BLaER1 treated with 17β-estradiol and CSF1 and Interleukin-3, amounts not matched to agents 10 nM and 100 nM (cell line): ENCODE measurements around the gene ACTN1.

Experiments
- H3K27ac ChIP-seq, 11 experiments: shearing (Covaris generic); formaldehyde crosslinking; 2 replicates each; pipeline ENCODE4 v1.8.1; 2022
- H3K27me3 ChIP-seq, 11 experiments: shearing (Covaris generic); formaldehyde crosslinking; 2 replicates each; pipeline ENCODE4 v1.8.1; 2022
- H3K36me3 ChIP-seq, 11 experiments: shearing (Covaris generic); formaldehyde crosslinking; 2 replicates each; pipeline ENCODE4 v1.8.1; 2022
- H3K4me1 ChIP-seq, 10 experiments: shearing (Covaris generic); formaldehyde crosslinking; 2 replicates each; pipeline ENCODE4 v1.8.1; 2022
- H3K4me2 ChIP-seq, 11 experiments: shearing (Covaris generic); formaldehyde crosslinking; 2 replicates each; pipeline ENCODE4 v1.8.1; 2022
- H3K4me3 ChIP-seq, 10 experiments: shearing (Covaris generic); formaldehyde crosslinking; 2 replicates each; pipeline ENCODE4 v1.8.1; 2022
- H3K9ac ChIP-seq, 11 experiments: shearing (Covaris generic); formaldehyde crosslinking; 2 replicates each; pipeline ENCODE4 v1.8.1; 2022
- H3K9me3 ChIP-seq, 11 experiments: shearing (Covaris generic); formaldehyde crosslinking; replicated peaks in 1 of 11; 2 replicates each; pipeline ENCODE4 v1.8.1; 2022
- H4K20me1 ChIP-seq, 11 experiments: shearing (Covaris generic); formaldehyde crosslinking; 2 replicates each; pipeline ENCODE4 v1.8.1; 2022
- Cebpa-rat ChIP-seq, 11 experiments: shearing (Covaris generic); IDR thresholded peaks; 2 replicates each; pipeline ENCODE4 v1.8.1; 2022

ACTN1 gene

GRCh38 chr14:68955164-68955850 lies 23.8 kb downstream of the ACTN1 start:
- peaks cover 24 to 94% (median 68%) of the 10 kb centered on the region in 11 experiments; a peak in 21 of 22 replicates for H4K20me1 ChIP-seq
- H3K27ac ChIP-seq, result peak overlapping the region in 2 of 11 experiments; percentile 1 to 15; a peak in 1 of 22 replicates
- H3K4me2 ChIP-seq, result peak overlapping the region in 10 of 11 experiments; percentile 5 to 89 (median 56); a peak in 10 of 22 replicates
- H3K4me3 ChIP-seq, result no peak overlapping the region
- no peak overlapping the region; a peak in 1 of 22 replicates for H3K9ac ChIP-seq
- peaks cover 80 to 100% (median 89%) of the 10 kb centered on the region in 10 experiments for H3K4me1 ChIP-seq
- peaks cover 0 to 36% (median 19%) of the 10 kb centered on the region in 11 experiments; a peak in 17 of 22 replicates for H3K36me3 ChIP-seq
- TF ChIP-seq Cebpa-rat (IDR thresholded peaks at IDR 0.05), result no peak
- no peaks in the 10 kb centered on the region for H3K9me3 ChIP-seq
- H3K27me3 ChIP-seq, result no peaks in the 10 kb centered on the region

GRCh38 chr14:68953196-68953555 lies 25.9 kb downstream of the ACTN1 start:
- Histone ChIP-seq H3K4me3 (peak overlapping the region in 2 of 10 experiments; percentile 13 to 22; a peak in 3 of 20 replicates), H4K20me1 (peaks cover 14 to 89% (median 46%) of the 10 kb centered on the region in 11 experiments; a peak in 21 of 22 replicates), H3K4me1 (peaks cover 88 to 100% (median 95%) of the 10 kb centered on the region in 10 experiments), H3K9me3 (no peaks in the 10 kb centered on the region), H3K36me3 (peaks cover 0 to 36% (median 18%) of the 10 kb centered on the region in 11 experiments; a peak in 17 of 22 replicates), H3K27me3 (no peaks in the 10 kb centered on the region), H3K4me2 (peak overlapping the region; percentile 85 to 98 (median 95)), H3K9ac (peak overlapping the region in 9 of 11 experiments; percentile 4 to 60 (median 43); a peak in 13 of 22 replicates), H3K27ac (peak overlapping the region in 10 of 11 experiments; percentile 28 to 90 (median 74); a peak in 18 of 22 replicates)
- TF ChIP-seq Cebpa-rat (IDR thresholded peaks at IDR 0.05), result no peak

GRCh38 chr14:68952531-68953195 lies 26.4 kb downstream of the ACTN1 start:
- no peaks in the 10 kb centered on the region for H3K27me3 ChIP-seq
- H3K36me3 ChIP-seq, result peaks cover 0 to 34% (median 13%) of the 10 kb centered on the region in 11 experiments; a peak in 17 of 22 replicates
- TF ChIP-seq Cebpa-rat (IDR thresholded peaks at IDR 0.05), result no peak
- H3K27ac ChIP-seq, result peak overlapping the region in 10 of 11 experiments; percentile 28 to 90 (median 74); a peak in 20 of 22 replicates
- H3K9me3 ChIP-seq, result no peaks in the 10 kb centered on the region
- peak overlapping the region in 3 of 10 experiments; percentile 13 to 22 (median 14); a peak in 3 of 20 replicates for H3K4me3 ChIP-seq
- H4K20me1 ChIP-seq, result peaks cover 11 to 89% (median 41%) of the 10 kb centered on the region in 11 experiments; a peak in 21 of 22 replicates
- H3K9ac ChIP-seq, result peak overlapping the region; percentile 4 to 60 (median 38); a peak in 18 of 22 replicates
- H3K4me2 ChIP-seq, result peak overlapping the region; percentile 85 to 98 (median 95)
- peaks cover 88 to 100% (median 95%) of the 10 kb centered on the region in 10 experiments for H3K4me1 ChIP-seq

- Histone ChIP-seq H3K9me3 (no peaks in the 10 kb centered on the region), H4K20me1 (peaks cover 6 to 89% (median 34%) of the 10 kb centered on the region in 11 experiments; a peak in 18 of 22 replicates), H3K9ac (peak overlapping the region in 10 of 11 experiments; percentile 8 to 60 (median 50); a peak in 14 of 22 replicates), H3K27ac (peak overlapping the region; percentile 15 to 90 (median 74); a peak in 20 of 22 replicates), H3K4me3 (peak overlapping the region in 5 of 10 experiments; percentile 6 to 34 (median 14); a peak in 3 of 20 replicates), H3K36me3 (peaks cover 0 to 27% (median 6%) of the 10 kb centered on the region in 11 experiments; a peak in 13 of 22 replicates), H3K27me3 (no peaks in the 10 kb centered on the region), H3K4me2 (peak overlapping the region; percentile 85 to 98 (median 95)), H3K4me1 (peaks cover 88 to 100% (median 95%) of the 10 kb centered on the region in 10 experiments)
- TF ChIP-seq Cebpa-rat (IDR thresholded peaks at IDR 0.05), result no peak
Measured at GRCh38 chr14:68951800-68952530, 27.1 kb downstream of the ACTN1 start.

GRCh38 chr14:68951035-68951797 lies 27.9 kb downstream of the ACTN1 start:
- H3K27ac ChIP-seq, result peak overlapping the region; percentile 31 to 90 (median 74); a peak in 21 of 22 replicates
- H3K36me3 ChIP-seq, result peaks cover 0 to 20% (median 5%) of the 10 kb centered on the region in 11 experiments; a peak in 11 of 22 replicates
- peak overlapping the region in 9 of 11 experiments; percentile 3 to 60 (median 51); a peak in 12 of 22 replicates for H3K9ac ChIP-seq
- TF ChIP-seq Cebpa-rat (IDR thresholded peaks at IDR 0.05), result peak in 3 of 11 experiments; percentile 11 to 57 (median 12); a peak in 1 of 22 replicates
- peaks cover 4 to 89% (median 27%) of the 10 kb centered on the region in 11 experiments; a peak in 17 of 22 replicates for H4K20me1 ChIP-seq
- peak overlapping the region; percentile 85 to 98 (median 95) for H3K4me2 ChIP-seq
- peak overlapping the region in 7 of 10 experiments; percentile 11 to 34 (median 14); a peak in 5 of 20 replicates for H3K4me3 ChIP-seq
- no peaks in the 10 kb centered on the region for H3K9me3 ChIP-seq
- H3K4me1 ChIP-seq, result peaks cover 88 to 100% (median 95%) of the 10 kb centered on the region in 10 experiments
- H3K27me3 ChIP-seq, result no peaks in the 10 kb centered on the region

GRCh38 chr14:68950111-68950510 lies 29.0 kb downstream of the ACTN1 start:
- Histone ChIP-seq H3K4me3 (no peak overlapping the region), H3K27me3 (no peaks in the 10 kb centered on the region), H3K36me3 (peaks cover 0 to 11% (median 0%) of the 10 kb centered on the region in 11 experiments; a peak in 4 of 22 replicates), H3K4me1 (peaks cover 88 to 100% (median 95%) of the 10 kb centered on the region in 10 experiments), H3K9ac (peak overlapping the region in 2 of 11 experiments; percentile 76 to 79; a peak in 1 of 22 replicates), H4K20me1 (peaks cover 3 to 89% (median 23%) of the 10 kb centered on the region in 11 experiments; a peak in 14 of 22 replicates), H3K27ac (peak overlapping the region in 10 of 11 experiments; percentile 19 to 90 (median 82); a peak in 12 of 22 replicates), H3K4me2 (peak overlapping the region; percentile 78 to 98 (median 95); a peak in 21 of 22 replicates), H3K9me3 (no peaks in the 10 kb centered on the region)
- peak in 7 of 11 experiments; percentile 28 to 80 (median 53); a peak in 8 of 22 replicates for TF ChIP-seq Cebpa-rat (IDR thresholded peaks at IDR 0.05)

- Histone ChIP-seq H3K4me2 (peak overlapping the region; percentile 78 to 98 (median 95)), H3K4me3 (peak overlapping the region in 1 of 10 experiments; percentile 9; a peak in 1 of 20 replicates), H3K27me3 (no peaks in the 10 kb centered on the region), H3K9me3 (no peaks in the 10 kb centered on the region), H3K27ac (peak overlapping the region; percentile 58 to 90 (median 82); a peak in 21 of 22 replicates), H3K9ac (peak overlapping the region in 10 of 11 experiments; percentile 57 to 79 (median 73); a peak in 12 of 22 replicates), H3K36me3 (peaks cover 0 to 7% (median 0%) of the 10 kb centered on the region in 11 experiments; a peak in 3 of 22 replicates), H4K20me1 (peaks cover 3 to 89% (median 27%) of the 10 kb centered on the region in 11 experiments; a peak in 15 of 22 replicates), H3K4me1 (peaks cover 90 to 100% (median 94%) of the 10 kb centered on the region in 10 experiments)
- no peak for TF ChIP-seq Cebpa-rat (IDR thresholded peaks at IDR 0.05)
Measured at GRCh38 chr14:68949601-68949965, 29.5 kb downstream of the ACTN1 start.
